HepG2 (cell line): ENCODE results near the gene UGT1A3. TPM values are rescaled to one million over a fixed set of nuclear protein-coding genes. Genes with fewer than 3 reads are reported as not detected.

Experiments used
- ATAC-seq: fragments of 200-7000 bp; cut with Tn5 transposase; 3 replicates; pipeline ENCODE4 v1.9.1; 2020; ENCODE audit warnings: mild to moderate bottlenecking, moderate library complexity
- BruUV-seq: library from RNA; stranded (reverse); fragments of 400-500 nt; replicated peaks from 2 replicates; lab custom pipeline; 2021; lab: Mats Ljungman, UMichigan
- CTCF ChIA-PET: fragments of 300-600 bp; formaldehyde crosslinking; extraction: SDS; loops from one replicate; lab custom pipeline; 2021; ENCODE audit warnings: low total read pairs, inconsistent platforms, low intra/inter-chr PET ratio; lab: Yijun Ruan, JAX
- POLR2A ChIA-PET: fragments of 350-600 bp; sonication (Branson Sonifier 250); formaldehyde crosslinking; loops from one replicate; lab custom pipeline; 2020; ENCODE audit warnings: antibody characterized with exemption, inconsistent platforms; lab: Yijun Ruan, JAX
- DNase-seq: peaks from one replicate; pipeline ENCODE4 v3.0.0-alpha.2; 2015; ENCODE audit warnings: low spot score
- FAIRE-seq: peaks from 3 replicates; lab custom pipeline; 2011; peaks lifted over from hg19 to GRCh38; lab: Jason Lieb, UNC
- H2AFZ ChIP-seq: one replicate; pipeline ENCODE4 v1.6.1; 2011; ENCODE audit warnings: low read length, inconsistent platforms
- H3K27ac ChIP-seq: fragments of 300-600 bp; 3 replicates; pipeline ENCODE4 v1.8.0; 2011; ENCODE audit warnings: mixed run types, mild to moderate bottlenecking, mixed read lengths, low read length, inconsistent platforms; ENCODE audit not compliant: insufficient read depth; ENCODE audit errors: extremely low read length
- H3K27me3 ChIP-seq, 2 experiments: fragments of 200-600 bp in 1 of 2; 2 replicates in 1 of 2; 3 replicates in 1 of 2; pipeline versions ENCODE4 v1.6.0 to v1.8.0; 2011; ENCODE audit warnings: low read length in 2 of 2, mild to moderate bottlenecking in 2 of 2, moderate library complexity in 2 of 2, inconsistent platforms in 1 of 2; ENCODE audit not compliant: insufficient read depth in 2 of 2, control insufficient read depth in 1 of 2
- H3K36me3 ChIP-seq, 2 experiments: fragments of 200-600 bp in 1 of 2; replicated peaks in 1 of 2; 2 replicates in 1 of 2; 3 replicates in 1 of 2; pipeline versions ENCODE4 v1.5.1 to v1.8.0; 2011; ENCODE audit warnings: low read length in 2 of 2, inconsistent platforms in 1 of 2; ENCODE audit not compliant: insufficient read depth in 2 of 2, control insufficient read depth in 1 of 2
- H3K4me1 ChIP-seq: 2 replicates; pipeline ENCODE4 v1.5.1; 2012; ENCODE audit warnings: low read length, inconsistent platforms; ENCODE audit not compliant: insufficient read depth
- H3K4me2 ChIP-seq: 2 replicates; pipeline ENCODE4 v1.6.0; 2011; ENCODE audit warnings: low read depth, low read length, inconsistent platforms
- H3K4me3 ChIP-seq, 3 experiments: fragments of 200-600 bp in 1 of 3; sonication (generic), shearing (Covaris generic) in 1 of 3; replicated peaks in 1 of 3; 2 replicates each; pipeline ENCODE4 v1.5.1; 2011 to 2016; ENCODE audit warnings: low read length in 3 of 3, inconsistent platforms in 2 of 3, low read depth in 2 of 3, mild to moderate bottlenecking in 2 of 3, control low read depth in 1 of 3, mixed read lengths in 1 of 3; ENCODE audit not compliant: insufficient read depth in 1 of 3
- H3K79me2 ChIP-seq: one replicate; pipeline ENCODE4 v1.6.1; 2011; ENCODE audit warnings: low read length, inconsistent platforms; ENCODE audit not compliant: insufficient read depth
- H3K9ac ChIP-seq: 2 replicates; pipeline ENCODE4 v1.6.0; 2011; ENCODE audit warnings: mild to moderate bottlenecking, low read depth, low read length, inconsistent platforms; ENCODE audit not compliant: insufficient read depth
- H3K9me3 ChIP-seq: 2 replicates; pipeline ENCODE4 v1.5.1; 2012; ENCODE audit warnings: mild to moderate bottlenecking, low read length
- H4K20me1 ChIP-seq: 2 replicates; pipeline ENCODE4 v1.6.0; 2011; ENCODE audit warnings: inconsistent platforms, mild to moderate bottlenecking, low read length, moderate library complexity; ENCODE audit not compliant: insufficient read depth
- ARNT2 ChIP-seq: sonication (generic); formaldehyde crosslinking; IDR thresholded peaks from 2 replicates; pipeline ENCODE4 v1.8.0; 2022; ENCODE audit warnings: mild to moderate bottlenecking, low read depth, missing genetic modification reagents, moderate library complexity
- BRD4 ChIP-seq: sonication (generic); formaldehyde crosslinking; IDR thresholded peaks from 2 replicates; pipeline ENCODE4 v1.4.0; 2020; ENCODE audit warnings: missing genetic modification reagents
- ELF1 ChIP-seq: sonication (generic); formaldehyde crosslinking; IDR thresholded peaks from 2 replicates; pipeline ENCODE4 v1.4.0; 2020; ENCODE audit warnings: missing genetic modification reagents
- LCORL ChIP-seq, 2 experiments: fragments of 450-650 bp in 1 of 2; sonication (generic) in 1 of 2; formaldehyde crosslinking in 1 of 2; IDR thresholded peaks; 2 replicates each; pipeline versions ENCODE4 v1.5.0 to v1.6.1; 2017 to 2020; ENCODE audit warnings: antibody characterized with exemption in 1 of 2, missing genetic modification reagents in 1 of 2
- PHB2 ChIP-seq: fragments of 450-650 bp; IDR thresholded peaks from 2 replicates; pipeline ENCODE4 v1.6.1; 2018; ENCODE audit not compliant: partially characterized antibody
- TBL1XR1 ChIP-seq: fragments of 150-350 bp; IDR thresholded peaks from 2 replicates; pipeline ENCODE4 v1.6.1; 2014; ENCODE audit warnings: borderline replicate concordance, low read length; ENCODE audit not compliant: partially characterized antibody
- ZBTB1 ChIP-seq: sonication (generic); formaldehyde crosslinking; IDR thresholded peaks from 2 replicates; pipeline ENCODE4 v1.4.0; 2020; ENCODE audit warnings: missing genetic modification reagents, borderline replicate concordance
- ZNF205 ChIP-seq: IDR thresholded peaks from 2 replicates; pipeline ENCODE4 v1.6.1; 2018; ENCODE audit warnings: missing biosample characterization, missing genetic modification reagents
- ZNF552 ChIP-seq: sonication (generic); formaldehyde crosslinking; IDR thresholded peaks from 2 replicates; pipeline ENCODE4 v1.9.0; 2022; ENCODE audit warnings: missing genetic modification reagents, mild to moderate bottlenecking, borderline replicate concordance
- ZNF672 ChIP-seq: sonication (generic); formaldehyde crosslinking; IDR thresholded peaks from 2 replicates; pipeline ENCODE4 v1.8.1; 2022; ENCODE audit warnings: missing genetic modification reagents
- WGBS: methylation state at CpG from one replicate; pipeline ENCODE4 v1.1.6; 2017; ENCODE audit warnings: low lambda C conversion rate; 5-methylcytosine and 5-hydroxymethylcytosine counted together
- in situ Hi-C: cut with HindIII; loops from 2 replicates; pipeline ENCODE4 v1.10.0; 2017; ENCODE audit warnings: low pct_unique_long_range_greater_than_20kb; ENCODE audit not compliant: extremely low pct_ligation_motif_present
- intact Hi-C: fragments of 100-400 bp; cut with micrococcal nuclease; formaldehyde crosslinking; loops from one replicate; pipeline ENCODE4 v1.10.0; 2022; ENCODE audit not compliant: unreplicated experiment
- polyA plus RNA-seq, 8 experiments: library from polyadenylated mRNA; depleted of rRNA in 3 of 8; stranded (reverse) in 7 of 8; unstranded in 1 of 8; fragments of >200 nt; fragmentation: Illumina TruSeq in 4 of 8; extraction: Trizol in 4 of 8; gene quantifications; 2 replicates each; pipeline versions ENCODE4 v1.2.1 to v1.2.3, GENCODE V29; 2011 to 2016; ENCODE audit warnings: low read depth in 4 of 8, missing spikeins in 1 of 8, mixed read lengths in 1 of 8; ENCODE audit not compliant: insufficient read depth in 1 of 8
- total RNA-seq, 5 experiments: library from RNA; depleted of rRNA; stranded (reverse); fragments of >200 nt; fragmentation: Illumina TruSeq; extraction: Trizol; gene quantifications; 2 replicates each; pipeline ENCODE4 v1.2.3, GENCODE V29; 2016; ENCODE audit warnings: low read depth in 1 of 5
- TF ChIP-seq, protein P1 (sequence below): sonication (generic); formaldehyde crosslinking; IDR thresholded peaks from 2 replicates; pipeline ENCODE4 v1.4.0; 2020; ENCODE audit warnings: mild to moderate bottlenecking, missing genetic modification reagents, borderline replicate concordance
- TF ChIP-seq, protein P2 (sequence below): IDR thresholded peaks from 2 replicates; pipeline ENCODE4 v1.6.1; 2012; ENCODE audit warnings: inconsistent platforms
- TF ChIP-seq, protein P3 (sequence below): sonication (generic); formaldehyde crosslinking; IDR thresholded peaks from 2 replicates; pipeline ENCODE4 v1.4.0; 2020; ENCODE audit warnings: mild to moderate bottlenecking, missing genetic modification reagents, borderline replicate concordance
- TF ChIP-seq, protein P4 (sequence below): sonication (generic); formaldehyde crosslinking; IDR thresholded peaks from 2 replicates; pipeline ENCODE4 v1.4.0; 2020; ENCODE audit warnings: missing genetic modification reagents

Gene UGT1A3
- total and polyA plus RNA-seq, 2 of the 13 experiments (the other 11 are each of a cell fraction or from before 2014, with no cell fraction given), result not detected

DNA sequence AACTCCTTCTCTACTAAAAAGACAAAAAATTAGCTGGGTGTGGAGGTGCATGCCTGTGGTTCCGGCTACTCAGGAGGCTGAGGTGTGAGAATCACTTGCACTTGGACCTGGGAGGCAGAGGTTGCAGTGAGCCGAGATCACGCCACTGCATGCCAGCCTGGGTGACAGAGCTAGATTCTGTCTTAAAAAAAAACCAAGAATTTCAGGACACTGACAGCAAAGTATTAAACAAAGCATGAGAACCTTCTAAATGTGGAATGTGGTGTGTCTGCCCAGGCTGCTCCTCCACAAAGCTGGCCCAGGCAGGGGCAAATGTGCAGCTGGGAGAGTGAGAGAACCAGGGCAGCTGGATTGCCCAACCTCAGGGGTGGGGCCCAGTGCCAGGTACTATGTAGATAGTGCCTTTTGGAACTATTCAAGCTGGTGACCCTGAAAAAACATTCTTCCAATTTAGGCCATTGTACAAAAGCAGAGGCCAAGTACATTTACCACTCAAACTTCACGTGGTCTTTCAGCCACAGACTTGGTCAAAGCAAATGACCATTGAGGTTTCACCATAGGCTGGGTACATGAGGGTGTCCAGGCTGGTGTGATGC, 22.8 kb upstream of the UGT1A3 start:
- ChIA-PET POLR2A (no interaction called here), CTCF (no interaction called here)
- Histone ChIP-seq H4K20me1 (no peaks in the 10 kb centered on the region), H3K9ac (no peak overlapping the region), H3K4me2 (no peak overlapping the region), H3K27ac (no peak overlapping the region), H3K27me3 (no peaks in the 10 kb centered on the region), H3K4me1 (no peaks in the 10 kb centered on the region), H2AFZ (no peak overlapping the region), H3K79me2 (no peaks in the 10 kb centered on the region), H3K9me3 (no peaks in the 10 kb centered on the region), H3K36me3 (no peaks in the 10 kb centered on the region), H3K4me3 (no peak overlapping the region)
- WGBS, result 41% methylated on average over 4 of the region's 4 CpGs
- in situ Hi-C loops, result no loop called here
- FAIRE-seq (no peak), ATAC-seq (no peak), DNase-seq (no peak)
- no TSS peak for BruUV-seq
- intact Hi-C loops, result no loop called here
- TF ChIP-seq, protein P1, sequence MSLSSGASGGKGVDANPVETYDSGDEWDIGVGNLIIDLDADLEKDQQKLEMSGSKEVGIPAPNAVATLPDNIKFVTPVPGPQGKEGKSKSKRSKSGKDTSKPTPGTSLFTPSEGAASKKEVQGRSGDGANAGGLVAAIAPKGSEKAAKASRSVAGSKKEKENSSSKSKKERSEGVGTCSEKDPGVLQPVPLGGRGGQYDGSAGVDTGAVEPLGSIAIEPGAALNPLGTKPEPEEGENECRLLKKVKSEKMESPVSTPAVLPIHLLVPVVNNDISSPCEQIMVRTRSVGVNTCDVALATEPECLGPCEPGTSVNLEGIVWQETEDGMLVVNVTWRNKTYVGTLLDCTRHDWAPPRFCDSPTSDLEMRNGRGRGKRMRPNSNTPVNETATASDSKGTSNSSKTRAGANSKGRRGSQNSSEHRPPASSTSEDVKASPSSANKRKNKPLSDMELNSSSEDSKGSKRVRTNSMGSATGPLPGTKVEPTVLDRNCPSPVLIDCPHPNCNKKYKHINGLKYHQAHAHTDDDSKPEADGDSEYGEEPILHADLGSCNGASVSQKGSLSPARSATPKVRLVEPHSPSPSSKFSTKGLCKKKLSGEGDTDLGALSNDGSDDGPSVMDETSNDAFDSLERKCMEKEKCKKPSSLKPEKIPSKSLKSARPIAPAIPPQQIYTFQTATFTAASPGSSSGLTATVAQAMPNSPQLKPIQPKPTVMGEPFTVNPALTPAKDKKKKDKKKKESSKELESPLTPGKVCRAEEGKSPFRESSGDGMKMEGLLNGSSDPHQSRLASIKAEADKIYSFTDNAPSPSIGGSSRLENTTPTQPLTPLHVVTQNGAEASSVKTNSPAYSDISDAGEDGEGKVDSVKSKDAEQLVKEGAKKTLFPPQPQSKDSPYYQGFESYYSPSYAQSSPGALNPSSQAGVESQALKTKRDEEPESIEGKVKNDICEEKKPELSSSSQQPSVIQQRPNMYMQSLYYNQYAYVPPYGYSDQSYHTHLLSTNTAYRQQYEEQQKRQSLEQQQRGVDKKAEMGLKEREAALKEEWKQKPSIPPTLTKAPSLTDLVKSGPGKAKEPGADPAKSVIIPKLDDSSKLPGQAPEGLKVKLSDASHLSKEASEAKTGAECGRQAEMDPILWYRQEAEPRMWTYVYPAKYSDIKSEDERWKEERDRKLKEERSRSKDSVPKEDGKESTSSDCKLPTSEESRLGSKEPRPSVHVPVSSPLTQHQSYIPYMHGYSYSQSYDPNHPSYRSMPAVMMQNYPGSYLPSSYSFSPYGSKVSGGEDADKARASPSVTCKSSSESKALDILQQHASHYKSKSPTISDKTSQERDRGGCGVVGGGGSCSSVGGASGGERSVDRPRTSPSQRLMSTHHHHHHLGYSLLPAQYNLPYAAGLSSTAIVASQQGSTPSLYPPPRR, result no peak
- TF ChIP-seq ZNF552, result no peak
- no peak for TF ChIP-seq ELF1 (CRISPR knock-in tag)
- TF ChIP-seq, protein P2, sequence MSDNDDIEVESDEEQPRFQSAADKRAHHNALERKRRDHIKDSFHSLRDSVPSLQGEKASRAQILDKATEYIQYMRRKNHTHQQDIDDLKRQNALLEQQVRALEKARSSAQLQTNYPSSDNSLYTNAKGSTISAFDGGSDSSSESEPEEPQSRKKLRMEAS, result no peak
- no peak for TF ChIP-seq ARNT2
- TF ChIP-seq, protein P3, sequence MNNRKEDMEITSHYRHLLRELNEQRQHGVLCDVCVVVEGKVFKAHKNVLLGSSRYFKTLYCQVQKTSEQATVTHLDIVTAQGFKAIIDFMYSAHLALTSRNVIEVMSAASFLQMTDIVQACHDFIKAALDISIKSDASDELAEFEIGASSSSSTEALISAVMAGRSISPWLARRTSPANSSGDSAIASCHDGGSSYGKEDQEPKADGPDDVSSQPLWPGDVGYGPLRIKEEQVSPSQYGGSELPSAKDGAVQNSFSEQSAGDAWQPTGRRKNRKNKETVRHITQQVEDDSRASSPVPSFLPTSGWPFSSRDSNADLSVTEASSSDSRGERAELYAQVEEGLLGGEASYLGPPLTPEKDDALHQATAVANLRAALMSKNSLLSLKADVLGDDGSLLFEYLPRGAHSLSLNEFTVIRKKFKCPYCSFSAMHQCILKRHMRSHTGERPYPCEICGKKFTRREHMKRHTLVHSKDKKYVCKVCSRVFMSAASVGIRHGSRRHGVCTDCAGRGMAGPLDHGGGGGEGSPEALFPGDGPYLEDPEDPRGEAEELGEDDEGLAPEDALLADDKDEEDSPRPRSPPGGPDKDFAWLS, result no peak
- no peak for TF ChIP-seq ZNF205 (CRISPR knock-in tag)
- TF ChIP-seq PHB2, result no peak
- no peak for TF ChIP-seq ZBTB1 (CRISPR knock-in tag)
- TF ChIP-seq BRD4 (CRISPR knock-in tag), result no peak
- TF ChIP-seq TBL1XR1, result no peak
- TF ChIP-seq, protein P4, sequence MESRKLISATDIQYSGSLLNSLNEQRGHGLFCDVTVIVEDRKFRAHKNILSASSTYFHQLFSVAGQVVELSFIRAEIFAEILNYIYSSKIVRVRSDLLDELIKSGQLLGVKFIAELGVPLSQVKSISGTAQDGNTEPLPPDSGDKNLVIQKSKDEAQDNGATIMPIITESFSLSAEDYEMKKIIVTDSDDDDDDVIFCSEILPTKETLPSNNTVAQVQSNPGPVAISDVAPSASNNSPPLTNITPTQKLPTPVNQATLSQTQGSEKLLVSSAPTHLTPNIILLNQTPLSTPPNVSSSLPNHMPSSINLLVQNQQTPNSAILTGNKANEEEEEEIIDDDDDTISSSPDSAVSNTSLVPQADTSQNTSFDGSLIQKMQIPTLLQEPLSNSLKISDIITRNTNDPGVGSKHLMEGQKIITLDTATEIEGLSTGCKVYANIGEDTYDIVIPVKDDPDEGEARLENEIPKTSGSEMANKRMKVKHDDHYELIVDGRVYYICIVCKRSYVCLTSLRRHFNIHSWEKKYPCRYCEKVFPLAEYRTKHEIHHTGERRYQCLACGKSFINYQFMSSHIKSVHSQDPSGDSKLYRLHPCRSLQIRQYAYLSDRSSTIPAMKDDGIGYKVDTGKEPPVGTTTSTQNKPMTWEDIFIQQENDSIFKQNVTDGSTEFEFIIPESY (CRISPR knock-in tag), result no peak
- TF ChIP-seq LCORL (IDR thresholded peaks at IDR 0.05), result no peak
- no peak for TF ChIP-seq LCORL (CRISPR knock-in tag; IDR thresholded peaks at IDR 0.05)
- no peak for TF ChIP-seq ZNF672 (CRISPR knock-in tag)
